Cardiac muscle cell (in vitro differentiated cells and primary cell): ENCODE results near the gene FUCA2. TPM values are rescaled to one million over a fixed set of nuclear protein-coding genes. Genes with fewer than 3 reads are reported as not detected.

Experiments used
- DNase-seq, 2 donors: peaks; one replicate each; pipeline versions ENCODE4 v3.0.0 to v3.0.0-alpha.2; 2010 to 2017; ENCODE audit warnings: low read depth in 1 of 2, low spot score in 1 of 2
- H3K27ac ChIP-seq: fragments of 200-600 bp; sonication (generic); 2 replicates; pipeline ENCODE4 v1.5.1; 2016
- H3K27me3 ChIP-seq: fragments of 200-600 bp; sonication (generic); 2 replicates; pipeline ENCODE4 v1.6.0; 2016; ENCODE audit warnings: control low read depth
- H3K36me3 ChIP-seq: fragments of 200-600 bp; sonication (generic); 2 replicates; pipeline ENCODE4 v1.5.1; 2016; ENCODE audit warnings: control low read depth
- H3K4me1 ChIP-seq: fragments of 200-600 bp; sonication (generic); 2 replicates; pipeline ENCODE4 v1.8.1; 2017; ENCODE audit warnings: low read depth, mild to moderate bottlenecking, mixed run types
- H3K4me3 ChIP-seq: fragments of 200-600 bp; sonication (generic); 2 replicates; pipeline ENCODE4 v1.5.1; 2016; ENCODE audit warnings: mild to moderate bottlenecking
- H3K9me3 ChIP-seq: fragments of 200-600 bp; sonication (generic); 2 replicates; pipeline ENCODE4 v1.5.1; 2017; ENCODE audit warnings: low read depth, mild to moderate bottlenecking, control low read depth
- CTCF ChIP-seq: IDR thresholded peaks from 2 replicates; pipeline ENCODE4 v1.5.1; 2012; ENCODE audit warnings: low read depth, mild to moderate bottlenecking, low read length
- polyA plus RNA-seq: library from polyadenylated mRNA; unstranded; fragments of >200 nt; fragmentation: Nextera tagmentation; extraction: Ambion mirVana; gene quantifications from 2 replicates; pipeline ENCODE4 v1.2.1, GENCODE V29; 2016
- total RNA-seq: library from RNA; depleted of rRNA; stranded (reverse); fragments of >200 nt; gene quantifications from 2 replicates; pipeline ENCODE4 v1.2.3, GENCODE V29; 2016

The FUCA2 gene
- total and polyA plus RNA-seq, 2 experiments from 2014 or later: 16.1 to 32.6 TPM

GRCh38 chr6:143540192-143540591 is 28.7 kb upstream of the FUCA2 start:
- no peaks in the 10 kb centered on the region for H3K9me3 ChIP-seq
- H3K4me1 ChIP-seq: no peaks in the 10 kb centered on the region
- no peak overlapping the region for H3K27ac ChIP-seq
- H3K27me3 ChIP-seq: peaks cover 39% of the 10 kb centered on the region
- DNase-seq: no peak
- H3K4me3 ChIP-seq: no peak overlapping the region
- TF ChIP-seq CTCF: no peak
- H3K36me3 ChIP-seq: no peaks in the 10 kb centered on the region

GRCh38 chr6:143539734-143540133 is 28.2 kb upstream of the FUCA2 start:
- Histone ChIP-seq H3K4me1 (no peaks in the 10 kb centered on the region), H3K27ac (no peak overlapping the region), H3K4me3 (no peak overlapping the region), H3K9me3 (no peaks in the 10 kb centered on the region), H3K36me3 (no peaks in the 10 kb centered on the region), H3K27me3 (peaks cover 44% of the 10 kb centered on the region)
- no peak for TF ChIP-seq CTCF
- DNase-seq: no peak

- no peak for DNase-seq
- peaks cover 48% of the 10 kb centered on the region for H3K27me3 ChIP-seq
- no peak for TF ChIP-seq CTCF
- H3K4me1 ChIP-seq: no peaks in the 10 kb centered on the region
- H3K27ac ChIP-seq: no peak overlapping the region
- H3K4me3 ChIP-seq: no peak overlapping the region
- no peaks in the 10 kb centered on the region for H3K36me3 ChIP-seq
- H3K9me3 ChIP-seq: no peaks in the 10 kb centered on the region
These were observed 27.6 kb upstream of the FUCA2 start for GRCh38 chr6:143539106-143539505.

- no peak for DNase-seq
- H3K36me3 ChIP-seq: no peaks in the 10 kb centered on the region
- no peak overlapping the region for H3K4me3 ChIP-seq
- H3K4me1 ChIP-seq: no peaks in the 10 kb centered on the region
- TF ChIP-seq CTCF: no peak
- peaks cover 51% of the 10 kb centered on the region for H3K27me3 ChIP-seq
- no peak overlapping the region for H3K27ac ChIP-seq
- no peaks in the 10 kb centered on the region for H3K9me3 ChIP-seq
These were observed 26.9 kb upstream of the FUCA2 start for GRCh38 chr6:143538374-143538773.

GRCh38 chr6:143536866-143537691 is 25.6 kb upstream of the FUCA2 start:
- Histone ChIP-seq H3K27me3 (peaks cover 63% of the 10 kb centered on the region), H3K4me1 (no peaks in the 10 kb centered on the region), H3K36me3 (no peaks in the 10 kb centered on the region), H3K9me3 (no peaks in the 10 kb centered on the region), H3K27ac (no peak overlapping the region), H3K4me3 (peak overlapping the region; percentile 37)
- peak; percentile 51 to 69 for DNase-seq
- TF ChIP-seq CTCF: peak; percentile 53
